HEK293T (cell line): Measurements from ENCODE around the gene SLC25A38.

ENCODE experiments used
- ARNT ChIP-seq: fragments of 450-650 bp; IDR thresholded peaks from 2 replicates; pipeline ENCODE4 v1.6.1; 2017; ENCODE audit warnings: mild to moderate bottlenecking
- BHLHE40 ChIP-seq: fragments of 450-650 bp; IDR thresholded peaks from 2 replicates; pipeline ENCODE4 v1.6.1; 2016; ENCODE audit warnings: mild to moderate bottlenecking, moderate library complexity, borderline replicate concordance
- CTBP1 ChIP-seq: fragments of 450-650 bp; IDR thresholded peaks from 2 replicates; pipeline ENCODE4 v1.6.1; 2016; ENCODE audit warnings: borderline replicate concordance
- ELF4 ChIP-seq: fragments of 450-650 bp; IDR thresholded peaks from 2 replicates; pipeline ENCODE4 v1.6.1; 2017; ENCODE audit warnings: antibody characterized with exemption
- FOXA1 ChIP-seq: fragments of 450-650 bp; IDR thresholded peaks from 2 replicates; pipeline ENCODE4 v1.6.1; 2016; ENCODE audit warnings: mild to moderate bottlenecking
- FOXK2 ChIP-seq: fragments of 450-650 bp; IDR thresholded peaks from 2 replicates; pipeline ENCODE4 v1.6.1; 2016; ENCODE audit warnings: mild to moderate bottlenecking
- FOXM1 ChIP-seq: fragments of 450-650 bp; IDR thresholded peaks from 2 replicates; pipeline ENCODE4 v1.6.1; 2017; ENCODE audit warnings: mild to moderate bottlenecking, borderline replicate concordance
- LEF1 ChIP-seq: fragments of 450-650 bp; IDR thresholded peaks from 2 replicates; pipeline ENCODE4 v1.6.1; 2017; ENCODE audit warnings: mild to moderate bottlenecking, borderline replicate concordance
- NFRKB ChIP-seq: fragments of 450-650 bp; IDR thresholded peaks from 2 replicates; pipeline ENCODE4 v1.6.1; 2016; ENCODE audit warnings: mild to moderate bottlenecking, moderate library complexity
- PKNOX1 ChIP-seq: fragments of 450-650 bp; IDR thresholded peaks from 2 replicates; pipeline ENCODE4 v1.6.1; 2016
- SP1 ChIP-seq: fragments of 450-650 bp; IDR thresholded peaks from 2 replicates; pipeline ENCODE4 v1.6.1; 2017
- SUZ12 ChIP-seq: fragments of 450-650 bp; IDR thresholded peaks from 2 replicates; pipeline ENCODE4 v1.6.1; 2016; ENCODE audit warnings: mild to moderate bottlenecking
- TARDBP ChIP-seq: fragments of 450-650 bp; IDR thresholded peaks from 2 replicates; pipeline ENCODE4 v1.6.1; 2016
- ZNF384 ChIP-seq: fragments of 450-650 bp; IDR thresholded peaks from 2 replicates; pipeline ENCODE4 v1.6.1; 2016

GRCh38 chr3:39440316-39440715 is 57.1 kb downstream of the SLC25A38 start:
- TF ChIP-seq BHLHE40 (no peak), NFRKB (no peak), FOXM1 (no peak), ZNF384 (no peak), SUZ12 (no peak), FOXK2 (no peak), FOXA1 (no peak), SP1 (no peak), TARDBP (no peak), CTBP1 (no peak), ARNT (no peak), LEF1 (no peak), ELF4 (no peak), PKNOX1 (no peak)
